ENCODE measurements around the gene NTRK2.

Gene NTRK2

GRCh38 chr9:84900421-84900820 is 230.9 kb downstream of the NTRK2 start:
- DNase-seq: no peak

DNA sequence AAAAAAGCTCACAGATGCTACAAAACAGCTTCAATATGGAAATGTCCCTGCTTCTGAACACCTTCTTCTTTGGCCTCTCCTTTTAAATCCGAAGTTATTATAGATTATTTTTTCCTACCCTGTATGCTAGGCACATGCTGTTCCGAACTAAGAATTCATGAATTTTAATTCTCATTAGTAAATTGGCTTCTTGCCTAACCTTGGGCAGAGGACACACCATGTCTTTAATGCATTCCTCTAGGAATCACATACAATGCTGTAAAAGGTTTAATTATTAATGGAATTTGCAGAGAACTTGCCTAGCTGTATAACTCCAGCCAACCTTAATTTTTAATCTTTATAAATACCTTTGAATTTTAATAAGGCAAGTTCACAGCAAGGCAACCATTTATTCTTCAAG is 234.4 kb downstream of the NTRK2 start:
- DNase-seq: no peak

DNA sequence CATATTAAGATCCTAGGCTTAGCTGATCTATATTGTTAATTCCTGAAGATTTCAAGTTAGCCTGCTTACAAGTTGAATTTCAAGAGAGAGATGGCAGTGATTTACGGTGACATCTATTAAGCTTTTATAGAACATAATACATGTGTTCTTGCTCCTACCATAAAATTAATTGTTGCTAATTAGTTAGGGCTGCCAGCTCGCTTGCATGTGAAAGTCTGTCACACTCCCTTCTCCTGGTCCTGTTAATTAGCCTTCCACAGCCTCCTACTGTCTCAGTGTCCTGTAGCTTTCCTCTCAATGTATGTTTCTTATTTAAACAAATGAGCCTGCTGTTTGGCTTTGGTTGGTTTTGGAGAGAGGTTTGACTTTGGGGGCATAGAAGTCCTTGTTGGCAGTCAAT is 247.2 kb downstream of the NTRK2 start:
- no peak for DNase-seq

DNA sequence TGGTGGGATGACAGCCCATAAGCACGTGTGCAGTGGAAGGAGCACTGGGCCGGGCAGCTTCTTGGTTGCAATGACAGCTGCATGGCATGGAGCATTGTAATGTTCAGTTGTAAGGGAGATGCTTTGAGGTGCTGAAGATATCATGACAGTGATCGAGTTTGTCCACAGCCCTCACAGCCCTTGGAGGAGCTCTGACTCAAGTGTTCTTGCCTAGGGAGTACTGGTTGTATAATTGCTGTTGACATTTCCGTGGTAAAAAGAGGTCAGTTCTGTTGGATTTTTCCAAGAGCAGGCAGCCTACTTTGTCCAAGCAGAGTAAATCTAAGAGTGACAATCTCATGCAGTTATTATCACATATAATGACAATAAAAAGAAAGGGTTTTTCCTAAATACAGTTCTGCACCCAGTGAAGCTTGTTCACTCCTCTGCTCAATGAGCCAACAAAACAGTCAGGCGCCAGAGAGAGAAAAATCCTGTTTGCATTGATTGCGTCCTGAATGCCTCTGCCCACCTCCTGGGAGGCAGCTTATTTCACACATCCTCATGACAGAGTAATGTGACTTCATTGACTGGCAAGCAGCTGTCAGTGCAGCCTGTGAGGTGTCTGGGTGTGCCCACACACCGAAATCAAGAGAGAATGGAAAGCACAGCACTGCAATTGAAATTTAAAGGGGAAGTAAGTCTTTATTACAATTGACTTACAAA is 248.0 kb downstream of the NTRK2 start:
- peak; percentile 20 for DNase-seq

- no peak for DNase-seq
These were observed 249.9 kb downstream of the NTRK2 start for GRCh38 chr9:84919440-84919839.

GRCh38 chr9:84921175-84921574 is 251.6 kb downstream of the NTRK2 start:
- no peak for DNase-seq

GRCh38 chr9:84922051-84922450 is 252.5 kb downstream of the NTRK2 start:
- DNase-seq: no peak

DNA sequence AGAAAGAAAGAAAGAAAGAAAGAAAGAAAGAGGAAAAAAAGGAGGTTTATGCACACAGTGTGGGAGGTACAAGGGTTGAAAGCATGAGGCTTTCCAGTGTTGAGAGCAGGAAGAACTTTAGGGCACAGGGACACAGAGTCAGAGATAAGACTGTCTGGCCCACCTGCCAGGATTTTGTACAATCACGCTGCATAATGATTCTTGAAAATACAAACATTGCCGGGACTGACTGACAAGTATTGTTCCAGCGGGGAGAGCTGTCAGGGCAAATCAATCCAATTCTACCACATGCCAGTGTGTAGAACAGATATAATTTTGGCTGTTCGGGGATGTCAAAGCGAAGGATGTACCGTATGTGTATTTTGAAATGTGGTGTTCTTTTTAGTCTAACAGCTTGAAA is 254.7 kb downstream of the NTRK2 start:
- no peak for DNase-seq

GRCh38 chr9:84925225-84925872 is 255.8 kb downstream of the NTRK2 start:
- no peak for DNase-seq

DNA sequence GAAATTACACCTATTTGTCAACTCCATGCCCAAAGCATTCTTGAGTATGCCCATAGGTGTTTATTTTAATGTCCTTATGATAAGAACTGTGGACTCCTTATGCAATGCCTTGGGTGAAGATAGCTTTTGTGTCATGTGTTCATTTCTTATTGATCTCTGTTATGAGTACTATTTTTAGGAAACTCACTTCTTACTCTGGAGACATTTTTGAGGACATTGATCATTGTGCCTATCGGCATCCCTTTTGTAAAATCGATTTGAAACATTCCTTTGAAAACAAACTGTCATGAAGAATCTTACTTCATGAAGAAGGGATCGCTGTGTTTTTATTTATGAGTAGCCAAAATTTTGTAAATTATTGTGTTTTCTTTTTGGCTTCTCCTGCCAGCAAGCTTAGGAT is 257.3 kb downstream of the NTRK2 start:
- no peak for DNase-seq

DNA sequence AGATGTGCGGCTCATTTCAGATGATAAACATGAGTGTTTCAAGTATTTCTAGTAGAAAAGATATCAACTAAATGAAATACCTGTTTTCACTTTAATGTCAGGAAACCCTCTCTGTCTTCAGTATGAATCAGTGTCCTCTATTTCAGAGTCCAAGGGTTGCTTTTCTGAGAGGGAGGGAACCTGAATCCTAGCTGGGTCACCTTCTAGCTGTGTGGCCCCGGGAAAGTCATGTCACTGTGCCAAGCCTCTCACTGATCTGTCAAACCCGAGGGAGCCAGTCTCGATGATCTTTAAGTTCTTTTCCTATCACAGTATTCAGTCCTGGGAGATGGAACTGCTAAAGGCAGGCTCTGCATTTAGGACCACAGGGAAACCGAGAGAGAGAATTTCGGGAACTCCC is 258.9 kb downstream of the NTRK2 start:
- no peak for DNase-seq

GRCh38 chr9:84929068-84929467 is 259.5 kb downstream of the NTRK2 start:
- DNase-seq: no peak

DNA sequence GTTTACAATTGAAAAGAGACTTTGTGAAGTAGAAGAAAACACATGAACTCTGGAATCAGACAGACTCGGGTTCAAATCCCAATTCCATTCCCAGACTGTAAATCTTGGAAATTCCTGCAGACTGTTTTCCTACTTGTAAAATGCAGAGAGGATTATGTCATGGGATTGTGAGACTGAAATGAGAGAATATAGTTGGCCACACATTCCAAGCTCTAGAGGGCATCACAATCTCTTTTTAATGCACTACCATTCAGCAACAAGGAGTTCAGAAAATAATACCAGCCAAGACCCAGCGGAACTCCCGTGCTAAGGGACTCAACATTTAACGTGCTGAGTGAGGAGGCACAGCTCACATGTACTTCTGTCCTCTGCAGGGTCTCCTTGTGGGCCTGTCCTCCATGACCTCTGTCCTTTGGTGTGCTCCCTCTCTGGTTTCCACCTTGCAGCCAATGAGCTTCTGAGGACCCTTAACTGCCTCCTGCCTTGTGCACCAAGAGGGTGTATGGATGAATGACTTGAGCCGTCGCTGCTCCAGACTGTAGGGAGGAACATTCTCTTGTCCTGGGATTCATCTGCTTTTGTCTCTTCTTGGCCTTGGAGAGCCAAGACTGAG is 263.5 kb downstream of the NTRK2 start:
- peak; percentile 26 for DNase-seq

- DNase-seq: no peak
These were observed 266.1 kb downstream of the NTRK2 start for GRCh38 chr9:84935528-84936117.

- peak; percentile 57 for DNase-seq
These were observed 267.7 kb downstream of the NTRK2 start for GRCh38 chr9:84937180-84937579.

- DNase-seq: no peak
These were observed 268.1 kb downstream of the NTRK2 start for GRCh38 chr9:84937581-84937980.

GRCh38 chr9:84939774-84940173 is 270.2 kb downstream of the NTRK2 start:
- no peak for DNase-seq

DNA sequence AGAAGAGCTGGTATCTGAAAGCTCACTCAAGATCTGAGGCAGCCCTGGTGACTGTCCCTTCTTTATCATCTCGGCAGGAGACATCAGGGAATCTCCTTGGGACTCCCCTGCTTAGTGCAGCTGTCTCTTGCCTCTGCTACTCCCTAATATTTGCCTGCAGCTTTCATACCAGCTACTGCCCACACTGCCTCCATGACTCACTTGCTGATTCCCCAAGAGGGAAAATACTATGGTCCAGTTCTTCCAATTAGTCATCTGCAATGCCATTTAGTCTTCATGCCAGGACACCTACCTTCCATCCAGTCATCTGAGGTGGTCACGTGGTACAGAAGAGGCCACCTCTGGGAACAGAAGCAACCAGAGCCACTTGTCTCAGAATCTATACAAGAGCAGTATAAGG is 270.8 kb downstream of the NTRK2 start:
- DNase-seq: no peak

DNA sequence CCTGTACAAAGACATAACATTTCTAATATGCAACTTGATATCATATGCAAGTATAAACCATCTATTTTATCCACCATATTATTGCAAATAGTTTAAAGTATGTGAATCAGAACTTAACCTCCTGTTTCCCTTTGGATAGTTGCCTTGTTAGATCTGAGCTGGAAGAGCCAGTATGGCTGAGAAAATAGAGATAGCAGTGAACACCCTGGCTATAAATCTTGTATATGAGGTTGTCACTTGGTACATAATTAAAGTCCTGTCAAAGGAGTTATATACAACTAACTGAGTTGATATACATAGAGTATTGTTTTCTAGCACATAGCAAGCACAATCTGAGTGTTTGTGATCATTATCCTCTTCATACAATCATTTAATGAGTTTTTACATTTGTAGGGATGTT is 272.3 kb downstream of the NTRK2 start:
- no peak for DNase-seq

- DNase-seq: no peak
These were observed 274.0 kb downstream of the NTRK2 start for GRCh38 chr9:84943482-84944050.

DNA sequence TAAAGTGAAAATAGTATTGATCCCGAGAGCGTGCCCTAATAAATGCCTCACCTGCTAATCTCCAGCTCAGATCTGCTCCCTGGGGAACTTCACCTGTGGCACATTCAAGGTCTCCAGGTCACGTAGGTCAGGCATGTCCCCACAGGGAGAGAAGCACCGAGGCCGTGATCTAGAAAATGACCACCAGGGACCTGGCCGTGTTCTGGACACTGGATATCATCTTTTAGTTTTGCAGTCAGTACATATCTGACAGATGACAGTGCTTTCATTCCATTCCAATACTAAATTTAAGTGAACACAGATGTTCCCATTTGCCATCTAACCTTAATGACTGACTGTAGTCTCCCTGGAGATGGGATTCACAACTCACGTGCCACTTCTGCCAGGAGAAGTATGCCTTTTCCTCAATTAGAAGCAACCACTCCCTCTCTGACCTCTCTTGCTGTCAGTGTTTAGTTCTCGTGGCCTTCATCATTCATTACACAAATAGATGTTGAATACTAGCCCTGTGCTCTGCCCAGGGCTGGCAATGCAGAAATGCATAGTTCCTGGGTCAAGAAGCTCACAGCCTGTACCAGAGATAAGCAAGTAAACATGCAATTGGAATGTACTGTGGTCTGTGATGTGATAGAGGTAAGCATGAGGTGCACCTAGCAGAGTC is 276.5 kb downstream of the NTRK2 start:
- no peak for DNase-seq

GRCh38 chr9:84947412-84947972 is 278.0 kb downstream of the NTRK2 start:
- DNase-seq: no peak

GRCh38 chr9:84949258-84949657 is 279.7 kb downstream of the NTRK2 start:
- no peak for DNase-seq
